Lung microvascular endothelial cell (primary cell): Measurements from ENCODE around the gene CST5. TPM values are rescaled to one million over a fixed set of nuclear protein-coding genes. Genes with fewer than 3 reads are reported as not detected.
"Not testable (repeated sequence)": the region's sequence is repeated elsewhere in the genome, so short reads cannot be mapped to it uniquely, and the experiment has no call there.

ENCODE experiments used
- DNase-seq, 2 donors: peaks; one replicate each; pipeline versions ENCODE4 v3.0.0 to v3.0.0-alpha.2; 2010; ENCODE audit warnings: low read depth in 2 of 2
- total RNA-seq: library from RNA; depleted of rRNA; stranded (reverse); fragments of >200 nt; gene quantifications from 2 replicates; pipeline ENCODE4 v1.2.1, GENCODE V29; 2014

Gene CST5, protein sequence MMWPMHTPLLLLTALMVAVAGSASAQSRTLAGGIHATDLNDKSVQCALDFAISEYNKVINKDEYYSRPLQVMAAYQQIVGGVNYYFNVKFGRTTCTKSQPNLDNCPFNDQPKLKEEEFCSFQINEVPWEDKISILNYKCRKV
- total RNA-seq: not detected in 2 replicates

DNA sequence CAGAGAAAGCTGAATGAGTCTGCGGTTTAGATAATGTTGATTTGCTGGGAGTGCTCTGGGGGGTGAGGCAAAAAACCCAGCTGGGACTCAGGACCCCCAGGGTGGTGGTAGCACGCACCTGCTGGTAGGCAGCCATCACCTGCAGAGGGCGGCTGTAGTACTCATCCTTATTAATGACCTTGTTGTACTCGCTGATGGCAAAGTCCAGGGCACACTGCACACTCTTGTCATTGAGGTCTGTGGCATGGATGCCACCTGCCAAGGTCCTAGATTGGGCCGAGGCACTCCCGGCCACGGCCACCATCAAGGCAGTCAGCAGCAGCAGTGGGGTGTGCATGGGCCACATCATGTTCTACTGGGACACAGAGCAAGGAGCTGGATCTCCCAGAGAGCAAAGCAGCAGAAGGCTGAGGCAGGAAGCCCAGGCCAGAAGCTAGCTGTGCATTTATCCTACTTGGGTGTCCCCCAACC, at the start of gene CST5:
CST5 (minus strand) TSS at position 421 of the 471 bp plus-strand sequence; CDS start at position 349, 72 bp downstream.
- DNase-seq: no peak

- no peak for DNase-seq
These were observed 49.2 kb upstream of the CST5 start for GRCh38 chr20:23928788-23929187.

GRCh38 chr20:23928353-23928752, 48.8 kb upstream of the CST5 start:
- no peak for DNase-seq

GRCh38 chr20:23926944-23927872, 47.7 kb upstream of the CST5 start:
- DNase-seq: no peak

GRCh38 chr20:23926526-23926880, 47.0 kb upstream of the CST5 start:
- no peak for DNase-seq

GRCh38 chr20:23925789-23926525, 46.4 kb upstream of the CST5 start:
- DNase-seq: no peak

DNA sequence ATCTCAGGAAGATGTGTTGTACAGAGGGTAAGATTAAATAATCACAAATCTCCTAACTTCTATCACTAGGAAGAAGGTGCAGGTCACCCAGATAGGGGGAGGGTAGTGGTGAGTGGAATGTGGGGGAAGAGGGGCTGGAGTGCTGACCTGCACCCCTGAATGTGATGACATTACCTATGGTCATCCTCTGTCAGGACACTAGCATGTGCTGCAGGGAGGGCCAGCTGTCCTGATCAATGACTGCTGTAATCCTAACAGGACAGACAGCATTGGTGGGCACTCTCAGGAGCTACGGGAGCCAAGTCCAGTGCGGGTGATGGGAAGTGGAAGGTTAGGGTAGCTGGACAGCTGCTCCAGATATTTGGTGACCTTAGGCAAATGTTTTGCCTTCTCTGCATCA, 45.2 kb upstream of the CST5 start:
- DNase-seq: no peak

DNA sequence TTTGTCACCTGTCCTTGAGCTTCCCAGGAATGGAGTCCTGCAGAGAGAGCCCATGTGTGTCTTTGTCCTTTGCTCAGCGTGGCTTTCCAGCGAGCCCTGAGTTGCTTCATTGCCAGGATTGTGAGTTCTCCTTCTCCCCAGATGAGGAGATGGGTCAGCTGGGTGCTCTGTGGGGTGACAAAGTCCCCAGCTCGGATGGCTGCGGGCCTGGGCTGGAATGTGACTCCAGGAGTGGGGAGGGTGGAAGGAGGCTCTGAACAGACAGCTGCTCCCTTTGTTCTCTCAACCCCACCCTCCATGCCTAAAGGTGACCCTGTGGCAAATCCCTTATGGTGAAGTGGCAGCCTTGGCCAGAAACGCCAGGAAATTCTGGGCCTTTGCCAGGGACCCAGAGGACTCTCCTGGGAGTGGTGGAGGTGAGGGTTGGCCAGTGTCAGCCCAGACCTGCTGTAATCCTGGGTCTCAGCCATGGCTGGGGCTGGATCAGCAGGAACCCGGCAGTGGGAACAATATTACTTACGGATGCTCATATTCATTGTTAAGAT, 44.4 kb upstream of the CST5 start:
- no peak for DNase-seq

DNA sequence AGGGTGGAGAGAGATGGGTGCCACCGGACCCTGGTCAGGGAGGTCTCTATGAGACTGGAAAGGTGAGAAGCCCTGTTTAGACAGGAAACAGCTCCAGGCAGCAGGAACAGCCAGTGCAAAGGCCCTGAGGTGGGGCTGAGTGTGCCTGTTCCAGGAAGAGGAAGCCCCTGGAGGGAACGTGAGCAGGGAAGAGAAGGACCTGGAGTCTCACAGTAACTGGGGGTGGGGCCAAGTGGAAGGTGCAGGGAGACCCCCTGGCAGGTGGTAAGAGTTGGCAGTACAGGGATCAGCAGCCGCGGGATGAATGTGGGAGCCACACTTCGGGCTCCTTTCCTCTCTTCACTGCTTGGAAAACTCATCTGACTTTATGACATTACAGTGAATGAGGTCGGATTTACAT, 43.8 kb upstream of the CST5 start:
- no peak for DNase-seq

GRCh38 chr20:23920408-23921325, 41.1 kb upstream of the CST5 start:
- DNase-seq: no peak

DNA sequence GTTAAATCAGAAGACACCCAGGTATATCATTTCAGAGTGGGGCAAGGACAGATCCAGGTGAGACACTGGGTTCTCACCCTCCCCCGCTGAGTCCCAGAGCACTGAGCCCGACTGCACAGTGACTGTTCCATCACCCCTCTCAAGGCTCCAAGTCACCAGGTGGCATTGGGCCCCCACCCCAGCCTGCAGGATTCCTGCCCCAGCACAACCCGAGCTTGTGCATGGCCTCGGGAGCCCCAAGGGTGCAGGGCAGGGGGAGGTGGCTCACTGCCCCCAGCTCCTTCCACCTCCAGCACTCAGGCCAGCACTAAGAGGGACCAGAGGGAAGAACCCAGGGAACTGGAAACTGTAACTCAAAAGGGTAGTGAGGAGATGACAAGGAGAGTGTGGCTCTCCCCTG, 39.3 kb upstream of the CST5 start:
- no peak for DNase-seq

DNA sequence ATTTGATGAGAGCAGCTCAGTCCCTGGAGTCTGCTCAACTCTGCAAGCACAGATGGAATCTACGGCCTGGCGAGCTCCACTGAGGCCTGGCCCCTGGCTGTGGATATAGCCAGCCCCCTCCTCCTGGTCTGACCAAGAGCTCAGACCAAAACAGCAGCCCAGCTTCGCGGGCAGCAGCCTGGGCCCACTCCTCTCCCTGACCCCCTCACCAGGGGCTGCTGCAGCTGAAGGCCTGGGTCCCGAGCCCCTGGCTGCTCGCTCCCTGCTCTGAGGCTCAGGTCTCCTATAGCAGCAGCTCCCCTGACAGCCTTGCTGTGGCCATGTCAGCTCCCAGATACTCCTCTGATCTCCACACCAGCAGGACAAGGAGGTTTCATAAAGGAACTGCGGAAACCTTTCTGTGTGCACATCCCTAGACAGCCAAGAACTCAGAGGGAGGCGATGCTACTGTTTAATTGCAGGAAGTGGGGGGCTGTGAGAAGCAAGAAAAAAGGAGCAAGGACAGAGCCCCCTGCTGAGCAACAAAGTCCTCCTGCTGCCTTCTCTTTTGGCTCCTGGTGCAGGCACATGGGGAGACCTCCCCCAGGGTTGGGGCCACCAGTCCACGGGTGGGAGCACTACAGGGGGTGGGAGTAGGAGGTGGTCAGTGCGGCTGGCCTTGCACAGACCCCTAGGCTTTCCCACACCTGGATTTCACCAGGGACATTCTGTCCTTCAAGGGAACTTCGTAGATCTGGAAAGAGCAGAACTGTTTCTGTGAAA, 38.7 kb upstream of the CST5 start:
- no peak for DNase-seq

DNA sequence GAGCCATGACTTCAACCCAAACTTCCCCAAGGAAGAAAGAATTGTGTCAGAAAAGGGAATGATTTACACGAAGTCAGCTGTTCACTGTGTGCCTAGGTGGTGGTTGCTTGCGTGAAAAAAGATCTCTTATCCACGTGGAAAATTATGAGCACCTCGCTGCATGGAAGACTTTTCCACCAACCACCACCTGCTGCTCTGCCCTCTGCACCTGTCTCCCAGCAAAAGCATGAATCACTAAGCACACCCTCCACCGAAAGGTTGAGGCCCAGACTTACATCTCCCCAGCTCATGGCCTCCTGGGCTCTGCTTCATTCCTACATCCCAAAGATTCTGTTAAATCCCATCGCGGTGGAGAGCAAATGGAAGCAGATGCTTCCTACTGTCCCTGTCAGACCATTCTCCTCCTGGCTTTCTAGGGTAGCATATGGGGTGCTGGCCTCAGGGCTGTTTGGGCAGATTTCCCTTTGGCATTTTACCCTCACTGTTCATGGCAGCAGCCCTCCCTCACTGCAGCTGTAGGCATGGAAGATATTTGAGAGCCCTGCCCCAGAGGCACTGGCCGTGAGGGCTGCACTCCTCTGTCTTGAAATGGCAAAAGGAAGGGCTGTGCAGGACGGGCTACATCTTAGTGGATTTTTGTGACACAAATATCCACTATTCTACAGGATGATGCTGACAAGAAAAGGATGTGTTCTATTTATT, 37.6 kb upstream of the CST5 start:
- DNase-seq: no peak

DNA sequence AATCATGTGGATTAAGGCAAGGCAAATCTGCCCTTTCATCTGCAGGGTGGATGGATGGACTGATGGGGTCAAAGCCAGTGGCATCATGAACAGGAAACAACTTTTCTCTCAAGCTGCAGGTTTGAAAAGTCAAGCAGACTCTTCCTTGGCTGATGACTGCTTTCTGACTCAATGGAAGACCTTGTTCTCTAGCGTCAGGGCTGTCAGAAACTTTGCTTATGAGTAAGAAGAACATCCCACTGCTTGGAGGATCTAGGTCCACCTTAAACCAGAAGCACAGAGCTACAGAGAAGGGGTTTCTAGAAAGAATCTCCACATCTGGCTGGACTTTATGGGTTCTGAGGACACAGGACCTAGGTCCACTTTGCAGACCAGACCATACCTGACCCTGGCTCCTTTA, 36.3 kb upstream of the CST5 start:
- DNase-seq: no peak

DNA sequence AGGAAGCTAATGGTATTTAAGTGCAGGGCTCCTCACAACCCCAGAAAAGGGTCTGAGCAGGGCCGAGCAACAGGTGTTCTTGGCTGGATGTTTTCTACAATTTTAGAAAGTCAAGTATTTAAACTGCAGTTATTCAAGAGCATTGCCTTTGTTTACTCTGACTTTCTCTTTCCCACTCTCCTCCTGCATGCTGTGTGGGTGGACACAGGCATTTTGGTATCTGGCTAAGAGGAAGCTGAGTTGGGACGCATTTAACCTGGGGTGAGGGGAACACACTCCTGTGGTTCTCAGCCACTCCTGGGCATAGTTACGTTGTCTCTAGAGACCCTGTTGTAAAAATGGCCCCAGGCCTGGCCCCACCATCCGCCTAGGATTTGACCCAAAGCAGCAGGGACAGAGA, 34.9 kb upstream of the CST5 start:
- DNase-seq: not testable (repeated sequence)

DNA sequence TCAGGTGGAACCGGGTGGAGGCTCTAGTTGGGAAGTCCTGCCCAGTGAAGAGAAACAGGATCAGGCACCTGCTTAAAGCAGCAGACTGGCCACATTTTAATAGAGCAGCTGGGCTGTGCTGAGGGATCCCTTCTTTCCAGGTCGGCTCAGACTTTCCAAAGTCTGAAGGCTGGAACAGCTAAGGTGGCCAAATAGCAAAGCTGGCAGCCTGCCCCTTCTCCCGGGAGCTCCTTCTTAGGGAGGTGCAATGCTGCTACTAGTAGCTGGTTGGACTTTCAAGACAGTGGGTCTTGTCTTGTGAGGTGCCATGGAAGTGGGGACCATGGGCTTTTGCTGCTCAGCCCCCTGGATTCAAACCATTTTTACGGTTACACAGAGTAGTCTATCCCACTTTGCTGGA, 30.7 kb upstream of the CST5 start:
- DNase-seq: no peak

DNA sequence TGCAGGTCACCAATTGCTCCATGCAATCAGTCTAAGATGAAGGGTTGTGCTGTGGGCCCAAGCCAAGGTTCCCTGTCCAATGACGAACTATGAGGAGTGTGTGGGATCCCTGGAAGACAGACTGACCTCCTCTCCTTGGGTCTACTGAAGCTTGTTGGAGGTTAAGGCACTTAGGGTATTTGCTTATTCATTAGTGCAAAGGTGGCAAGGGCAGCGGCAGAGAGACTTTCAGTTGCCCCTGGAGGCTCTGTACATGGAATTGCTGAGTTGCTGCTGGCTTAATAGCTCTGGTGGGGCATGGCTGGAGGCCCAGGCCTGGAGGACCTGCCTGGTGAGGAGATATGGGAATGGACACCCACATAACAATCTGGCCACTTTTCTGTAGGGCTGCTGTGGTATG, 29.8 kb upstream of the CST5 start:
- no peak for DNase-seq

DNA sequence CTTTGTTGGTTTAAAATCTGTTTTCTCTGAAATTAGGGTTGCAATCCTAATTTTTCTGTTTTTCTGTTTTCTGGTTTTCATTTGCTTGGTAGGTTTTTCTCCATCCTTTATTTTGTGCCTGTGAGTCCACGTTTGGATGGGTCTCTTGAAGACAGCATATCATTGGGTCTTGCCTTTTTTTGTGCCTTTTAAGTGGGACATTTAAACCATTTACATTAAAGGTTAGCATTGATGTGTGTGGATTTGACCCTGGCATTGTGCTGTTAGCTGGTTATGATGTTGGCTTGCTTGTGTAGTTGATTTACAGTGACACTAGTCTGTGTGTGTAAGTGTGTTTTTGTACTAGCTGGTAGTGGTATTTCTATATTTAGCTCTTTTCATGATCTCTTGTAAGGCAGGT, 28.0 kb upstream of the CST5 start:
- DNase-seq: no peak

- DNase-seq: not testable (repeated sequence)
These were observed 22.8 kb upstream of the CST5 start for GRCh38 chr20:23902396-23902795.

DNA sequence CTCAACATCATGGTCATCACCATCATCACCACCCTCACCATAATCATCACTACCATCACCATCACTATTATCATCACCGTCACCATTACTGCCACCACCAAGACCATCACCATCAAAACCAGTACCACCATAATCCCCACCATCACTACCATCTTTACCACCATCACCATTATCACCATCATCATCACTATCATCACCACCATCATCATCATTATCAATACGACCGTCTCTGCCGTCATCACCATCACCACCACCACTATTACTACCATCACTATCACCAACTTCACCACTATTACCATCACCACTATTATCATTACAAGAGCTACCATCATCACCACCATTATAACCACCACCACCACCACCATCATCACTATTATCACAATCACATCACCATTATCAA, 11.3 kb upstream of the CST5 start:
- DNase-seq: not testable (repeated sequence)
